Neural progenitor cell (in vitro differentiated cells): Measurements from ENCODE around the gene NME2. TPM values are rescaled to one million over a fixed set of nuclear protein-coding genes. Genes with fewer than 3 reads are reported as not detected.

Experiments used
- DNase-seq: peaks from one replicate; pipeline ENCODE4 v3.0.0-alpha.2; 2016; ENCODE audit warnings: low spot score
- H2AFZ ChIP-seq: fragments of 200-600 bp; sonication (generic); replicated peaks from 2 replicates; pipeline ENCODE4 v1.6.1; 2016; ENCODE audit warnings: antibody characterized with exemption
- H3F3A ChIP-seq: fragments of 200-600 bp; sonication (generic); 2 replicates; pipeline ENCODE4 v1.6.1; 2016; ENCODE audit warnings: antibody characterized with exemption, low read depth
- H3K27ac ChIP-seq: fragments of 200-600 bp; sonication (generic); 2 replicates; pipeline ENCODE4 v1.5.1; 2016; ENCODE audit warnings: mild to moderate bottlenecking
- H3K27me3 ChIP-seq: fragments of 200-600 bp; sonication (generic); 2 replicates; pipeline ENCODE4 v1.6.1; 2016; ENCODE audit warnings: mild to moderate bottlenecking, moderate library complexity
- H3K36me3 ChIP-seq: fragments of 200-600 bp; sonication (generic); 2 replicates; pipeline ENCODE4 v1.5.1; 2016
- H3K4me1 ChIP-seq: fragments of 200-600 bp; sonication (generic); 2 replicates; pipeline ENCODE4 v1.6.1; 2016; ENCODE audit warnings: mixed run types
- H3K4me2 ChIP-seq: fragments of 200-600 bp; sonication (generic); 2 replicates; pipeline ENCODE4 v1.6.1; 2016
- H3K4me3 ChIP-seq: fragments of 200-600 bp; sonication (generic); 2 replicates; pipeline ENCODE4 v1.5.1; 2016
- H3K79me2 ChIP-seq: fragments of 200-600 bp; sonication (generic); 2 replicates; pipeline ENCODE4 v1.6.1; 2016; ENCODE audit warnings: low read depth
- H3K9ac ChIP-seq: fragments of 200-600 bp; sonication (generic); 2 replicates; pipeline ENCODE4 v1.6.1; 2016
- H3K9me3 ChIP-seq: fragments of 200-600 bp; sonication (generic); 2 replicates; pipeline ENCODE4 v1.5.1; 2016; ENCODE audit warnings: low read depth
- H4K20me1 ChIP-seq: fragments of 200-600 bp; sonication (generic); 2 replicates; pipeline ENCODE4 v1.6.1; 2016; ENCODE audit warnings: low read depth
- H3K27ac Mint-ChIP-seq: 3 replicates; pipeline ENCODE4 v1.8.0; 2021; ENCODE audit warnings: mixed read lengths
- H3K27me3 Mint-ChIP-seq: 2 replicates; pipeline ENCODE4 v1.8.0; 2022; ENCODE audit warnings: low read depth, mild to moderate bottlenecking, inconsistent platforms, moderate library complexity, mixed read lengths; ENCODE audit not compliant: insufficient read depth
- H3K36me3 Mint-ChIP-seq: 3 replicates; pipeline ENCODE4 v1.8.0; 2021; ENCODE audit warnings: mixed read lengths
- H3K4me1 Mint-ChIP-seq: 3 replicates; pipeline ENCODE4 v1.8.0; 2021; ENCODE audit warnings: mixed read lengths
- H3K4me3 Mint-ChIP-seq: 3 replicates; pipeline ENCODE4 v1.8.0; 2021; ENCODE audit warnings: mild to moderate bottlenecking, moderate library complexity, mixed read lengths
- H3K9me3 Mint-ChIP-seq: 3 replicates; pipeline ENCODE4 v1.8.0; 2020; ENCODE audit warnings: mixed read lengths
- CTCF ChIP-seq: fragments of 200-600 bp; sonication (generic); IDR thresholded peaks from 2 replicates; pipeline ENCODE4 v1.5.1; 2017; ENCODE audit warnings: antibody characterized with exemption, mild to moderate bottlenecking
- EZH2 ChIP-seq: fragments of 200-600 bp; sonication (generic); IDR thresholded peaks from 2 replicates; pipeline ENCODE4 v1.6.1; 2017; ENCODE audit warnings: antibody characterized with exemption, mild to moderate bottlenecking, moderate library complexity
- EZH2phosphoT487 ChIP-seq: fragments of 200-600 bp; sonication (generic); IDR thresholded peaks from 2 replicates; pipeline ENCODE4 v1.6.1; 2017; ENCODE audit warnings: antibody characterized with exemption
- total RNA-seq: library from RNA; depleted of rRNA; stranded (reverse); fragments of >200 nt; gene quantifications from 2 replicates; pipeline ENCODE4 v1.2.3, GENCODE V29; 2015; ENCODE audit warnings: low replicate concordance

Gene NME2
- total RNA-seq, 1 donor from 2014 or later, result 287 TPM

GRCh38 chr17:51161541-51161940 lies 4.7 kb upstream of the NME2 start:
- H3K4me3 Mint-ChIP-seq, result no peak overlapping the region
- Histone ChIP-seq H3K4me2 (no peak overlapping the region), H3K9me3 (no peaks in the 10 kb centered on the region), H3K27ac (no peak overlapping the region), H3K36me3 (peaks cover 13% of the 10 kb centered on the region), H3K27me3 (no peaks in the 10 kb centered on the region), H2AFZ (no peak overlapping the region), H3K79me2 (peaks cover 26% of the 10 kb centered on the region), H4K20me1 (peaks cover 10% of the 10 kb centered on the region), H3K4me3 (no peak overlapping the region), H3K9ac (no peak overlapping the region), H3K4me1 (no peaks in the 10 kb centered on the region), H3F3A (peaks cover 15% of the 10 kb centered on the region)
- TF ChIP-seq CTCF (no peak), EZH2 (no peak), EZH2phosphoT487 (no peak)
- peaks cover 30% of the 10 kb centered on the region for H3K36me3 Mint-ChIP-seq
- peaks cover 11% of the 10 kb centered on the region for H3K4me1 Mint-ChIP-seq
- no peak for DNase-seq
- H3K9me3 Mint-ChIP-seq, result no peaks in the 10 kb centered on the region
- no peak overlapping the region for H3K27ac Mint-ChIP-seq
- peaks cover 4% of the 10 kb centered on the region for H3K27me3 Mint-ChIP-seq

- H3K36me3 ChIP-seq, result peaks cover 9% of the 10 kb centered on the region
- H2AFZ ChIP-seq, result no peak overlapping the region
- H3K4me1 Mint-ChIP-seq, result peaks cover 21% of the 10 kb centered on the region
Measured at GRCh38 chr17:51164911-51165679, 1.1 kb upstream of the NME2 start.

GRCh38 chr17:51165680-51166197 lies 472 bp upstream of the NME2 start:
- peak overlapping the region; percentile 84 for H3K27ac Mint-ChIP-seq
- peaks cover 4% of the 10 kb centered on the region for H3K4me1 ChIP-seq
- no peaks in the 10 kb centered on the region for H3K27me3 ChIP-seq
- peaks cover 9% of the 10 kb centered on the region for H3K36me3 ChIP-seq
- no peaks in the 10 kb centered on the region for H3K9me3 ChIP-seq
- TF ChIP-seq EZH2 (no peak), EZH2phosphoT487 (no peak), CTCF (no peak)
- peaks cover 21% of the 10 kb centered on the region for H3K4me1 Mint-ChIP-seq
- H3K27me3 Mint-ChIP-seq, result peaks cover 2% of the 10 kb centered on the region
- H3K4me3 Mint-ChIP-seq, result peak overlapping the region; percentile 97
- DNase-seq, result peak; percentile 48
- H3K4me2 ChIP-seq, result peak overlapping the region; percentile 93
- peak overlapping the region; percentile 66 for H3K4me3 ChIP-seq
- H3F3A ChIP-seq, result peaks cover 25% of the 10 kb centered on the region
- no peak overlapping the region for H3K27ac ChIP-seq
- no peak overlapping the region for H2AFZ ChIP-seq
- peaks cover 15% of the 10 kb centered on the region for H4K20me1 ChIP-seq
- H3K79me2 ChIP-seq, result peaks cover 12% of the 10 kb centered on the region
- H3K36me3 Mint-ChIP-seq, result peaks cover 25% of the 10 kb centered on the region
- no peak overlapping the region for H3K9ac ChIP-seq
- no peaks in the 10 kb centered on the region for H3K9me3 Mint-ChIP-seq

More at GRCh38 chr17:51164911-51165679, 1.1 kb upstream of the NME2 start:
- Mint-ChIP-seq H3K4me3 (peak overlapping the region; percentile 97), H3K27ac (peak overlapping the region; percentile 68), H3K36me3 (peaks cover 28% of the 10 kb centered on the region), H3K9me3 (no peaks in the 10 kb centered on the region), H3K27me3 (peaks cover 2% of the 10 kb centered on the region)
- Histone ChIP-seq H3K4me3 (peak overlapping the region; percentile 66), H3F3A (peaks cover 24% of the 10 kb centered on the region), H3K9ac (no peak overlapping the region), H3K4me1 (peaks cover 4% of the 10 kb centered on the region), H3K9me3 (no peaks in the 10 kb centered on the region), H4K20me1 (peaks cover 15% of the 10 kb centered on the region), H3K27ac (no peak overlapping the region), H3K27me3 (no peaks in the 10 kb centered on the region), H3K79me2 (peaks cover 12% of the 10 kb centered on the region), H3K4me2 (peak overlapping the region; percentile 93)
- DNase-seq, result peak; percentile 50
- TF ChIP-seq CTCF, result no peak
- no peak for TF ChIP-seq EZH2phosphoT487
- TF ChIP-seq EZH2, result no peak
